ENCODE results near the gene GCNT1. TPM values are rescaled to one million over a fixed set of nuclear protein-coding genes. Genes with fewer than 3 reads are reported as not detected.

Gene GCNT1
- total RNA-seq, 2 experiments from 2014 or later = 3.5 to 4.9 TPM

GRCh38 chr9:76456202-76456926 lies 2.6 kb upstream of the GCNT1 start:
- intact Hi-C loops (cut with micrococcal nuclease) = loop anchor here (5.0 kb wide), 1 partner anchor 54 kb away; no protein-coding TSS in a partner anchor
- ChIA-PET POLR2A (interaction anchor here (0.6 to 0.7 kb wide), 2 partner anchors 10 to 62 kb away, joined by 3 read pairs; partner anchors contain the start of gene RFK), CTCF (interaction anchor here (0.7 to 1.9 kb wide), 6 partner anchors 11 to 248 kb away, joined by 3 to 8 read pairs (median 3); no protein-coding TSS in a partner anchor)
- Mint-ChIP-seq H3K4me1 (ENCODE audit: low read depth) (peaks cover 23% of the 10 kb centered on the region), H3K9me3 (peaks cover 4% of the 10 kb centered on the region), H3K4me3 (no peak overlapping the region), H3K36me3 (ENCODE audit: low read depth) (peaks cover 8% of the 10 kb centered on the region), H3K27ac (no peak overlapping the region), H3K27me3 (no peaks in the 10 kb centered on the region)
- peak; percentile 47 for DNase-seq
- no peak for ATAC-seq
- TF ChIP-seq, protein P1, sequence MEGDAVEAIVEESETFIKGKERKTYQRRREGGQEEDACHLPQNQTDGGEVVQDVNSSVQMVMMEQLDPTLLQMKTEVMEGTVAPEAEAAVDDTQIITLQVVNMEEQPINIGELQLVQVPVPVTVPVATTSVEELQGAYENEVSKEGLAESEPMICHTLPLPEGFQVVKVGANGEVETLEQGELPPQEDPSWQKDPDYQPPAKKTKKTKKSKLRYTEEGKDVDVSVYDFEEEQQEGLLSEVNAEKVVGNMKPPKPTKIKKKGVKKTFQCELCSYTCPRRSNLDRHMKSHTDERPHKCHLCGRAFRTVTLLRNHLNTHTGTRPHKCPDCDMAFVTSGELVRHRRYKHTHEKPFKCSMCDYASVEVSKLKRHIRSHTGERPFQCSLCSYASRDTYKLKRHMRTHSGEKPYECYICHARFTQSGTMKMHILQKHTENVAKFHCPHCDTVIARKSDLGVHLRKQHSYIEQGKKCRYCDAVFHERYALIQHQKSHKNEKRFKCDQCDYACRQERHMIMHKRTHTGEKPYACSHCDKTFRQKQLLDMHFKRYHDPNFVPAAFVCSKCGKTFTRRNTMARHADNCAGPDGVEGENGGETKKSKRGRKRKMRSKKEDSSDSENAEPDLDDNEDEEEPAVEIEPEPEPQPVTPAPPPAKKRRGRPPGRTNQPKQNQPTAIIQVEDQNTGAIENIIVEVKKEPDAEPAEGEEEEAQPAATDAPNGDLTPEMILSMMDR (IDR thresholded peaks at IDR 0.05) = no peak

GRCh38 chr9:76459694-76460635 lies 983 bp downstream of the GCNT1 start:
- POLR2A ChIA-PET = interaction anchor here (1.0 kb wide), 1 partner anchor 66 kb away, joined by 3 read pairs; the partner anchor contains the start of gene RFK
- intact Hi-C loops (cut with micrococcal nuclease) = loop anchor here (5.0 kb wide), 1 partner anchor 58 kb away; no protein-coding TSS in a partner anchor
- no peak for ATAC-seq
- peaks cover 4% of the 10 kb centered on the region for H3K36me3 Mint-ChIP-seq (ENCODE audit: low read depth)
- peaks cover 1% of the 10 kb centered on the region for H3K9me3 Mint-ChIP-seq
- H3K4me3 Mint-ChIP-seq = peak overlapping the region; percentile 88
- H3K4me1 Mint-ChIP-seq (ENCODE audit: low read depth) = peaks cover 21% of the 10 kb centered on the region
- peak overlapping the region; percentile 75 for H3K27ac Mint-ChIP-seq
- DNase-seq = peak; percentile 35
- TF ChIP-seq, protein P1 (IDR thresholded peaks at IDR 0.05) = peak; percentile 27
- CTCF ChIA-PET = interaction anchor here (1.0 to 2.7 kb wide), 8 partner anchors 13 to 244 kb away, joined by 3 to 9 read pairs (median 4); partner anchors contain the start of gene RFK
- no peaks in the 10 kb centered on the region for H3K27me3 Mint-ChIP-seq

- CTCF ChIA-PET = interaction anchor here (0.6 to 1.2 kb wide), 2 partner anchors 27 to 242 kb away, joined by 3 read pairs; no protein-coding TSS in a partner anchor
- intact Hi-C loops (cut with micrococcal nuclease) = no loop called here
- no peaks in the 10 kb centered on the region for H3K27me3 Mint-ChIP-seq
Observed at GRCh38 chr9:76462126-76462525, 3.1 kb downstream of the GCNT1 start.

GRCh38 chr9:76463211-76463610 lies 4.2 kb downstream of the GCNT1 start:
- Mint-ChIP-seq H3K4me3 (no peak overlapping the region), H3K27me3 (no peaks in the 10 kb centered on the region), H3K27ac (no peak overlapping the region), H3K4me1 (ENCODE audit: low read depth) (peaks cover 21% of the 10 kb centered on the region), H3K9me3 (no peaks in the 10 kb centered on the region), H3K36me3 (ENCODE audit: low read depth) (peaks cover 4% of the 10 kb centered on the region)
- TF ChIP-seq, protein P1 (IDR thresholded peaks at IDR 0.05) = no peak
- ChIA-PET CTCF (interaction anchor here (0.6 to 1.2 kb wide), 3 partner anchors 80 to 241 kb away, joined by 3 read pairs; no protein-coding TSS in a partner anchor), POLR2A (no interaction called here)
- intact Hi-C loops (cut with micrococcal nuclease) = no loop called here
- DNase-seq (no peak), ATAC-seq (no peak)

More at GRCh38 chr9:76462126-76462525, 3.1 kb downstream of the GCNT1 start:
- Mint-ChIP-seq H3K36me3 (ENCODE audit: low read depth) (peaks cover 4% of the 10 kb centered on the region), H3K9me3 (no peaks in the 10 kb centered on the region), H3K4me3 (no peak overlapping the region), H3K27ac (no peak overlapping the region), H3K4me1 (ENCODE audit: low read depth) (peaks cover 21% of the 10 kb centered on the region)
- DNase-seq (no peak), ATAC-seq (no peak)
- POLR2A ChIA-PET = no interaction called here
- TF ChIP-seq, protein P1 (IDR thresholded peaks at IDR 0.05) = no peak
